Aorta (tissue), 5 donors: ENCODE results near the gene ARHGEF33. TPM values are rescaled to one million over a fixed set of nuclear protein-coding genes. Genes with fewer than 3 reads are reported as not detected.

Source experiments
- ATAC-seq: fragments of 200-7000 bp; cut with Tn5 transposase; one replicate; pipeline ENCODE4 v1.9.1; 2022; ENCODE audit warnings: moderate library complexity; ENCODE audit not compliant: low FRiP score
- DNase-seq, 2 donors: peaks; one replicate each; pipeline ENCODE4 v3.0.0-alpha.2; 2020
- H3K27ac ChIP-seq, 2 donors: one replicate each; pipeline ENCODE4 v1.5.1; 2013; ENCODE audit warnings: low read length in 2 of 2, mild to moderate bottlenecking in 2 of 2, moderate library complexity in 2 of 2, control low read depth in 1 of 2, inconsistent platforms in 1 of 2, low read depth in 1 of 2
- H3K27me3 ChIP-seq, 2 donors: one replicate each; pipeline ENCODE4 v1.6.1; 2013; ENCODE audit warnings: control low read depth in 1 of 2, low read length in 1 of 2, mild to moderate bottlenecking in 1 of 2, moderate library complexity in 1 of 2; ENCODE audit not compliant: insufficient read depth in 2 of 2, control insufficient read depth in 1 of 2
- H3K36me3 ChIP-seq, 2 donors: one replicate each; pipeline ENCODE4 v1.6.1; 2013; ENCODE audit warnings: control low read depth in 1 of 2, low read length in 1 of 2, mild to moderate bottlenecking in 1 of 2; ENCODE audit not compliant: insufficient read depth in 2 of 2, control insufficient read depth in 1 of 2
- H3K4me1 ChIP-seq, 2 donors: one replicate each; pipeline ENCODE4 v1.6.1; 2013; ENCODE audit warnings: low read length in 2 of 2, control low read depth in 1 of 2, mild to moderate bottlenecking in 1 of 2, moderate library complexity in 1 of 2; ENCODE audit not compliant: insufficient read depth in 2 of 2, control insufficient read depth in 1 of 2
- H3K4me3 ChIP-seq, 2 donors: one replicate each; pipeline ENCODE4 v1.5.1; 2013; ENCODE audit warnings: low read length in 2 of 2, control low read depth in 1 of 2, mild to moderate bottlenecking in 1 of 2
- H3K9me3 ChIP-seq: one replicate; pipeline ENCODE4 v1.6.1; 2013; ENCODE audit warnings: mild to moderate bottlenecking, low read length; ENCODE audit not compliant: control insufficient read depth
- WGBS, 2 donors: extraction: QIAGEN DNeasy Blood & Tissue Kit; methylation state at CpG; one replicate each; pipeline ENCODE4 v1.1.7; 2013; 5-methylcytosine and 5-hydroxymethylcytosine counted together
- intact Hi-C, 2 donors: fragments of 100-400 bp; cut with DNase I; formaldehyde crosslinking; loops; one replicate each; pipeline versions ENCODE4 v1.14.2 to v1.15.0; 2022
- polyA plus RNA-seq, 2 donors: library from polyadenylated mRNA; stranded (reverse); fragments of 200-250 nt; gene quantifications; one replicate each; pipeline ENCODE4 v1.2.3, GENCODE V29; 2013
- total RNA-seq, 2 donors: library from RNA; stranded (reverse); fragmentation: NEBNext Ultra II Directional; extraction: Animal tissue kit (Norgen Biotek cat#: 25700); gene quantifications; one replicate each; pipeline ENCODE4 v1.2.1, GENCODE V29; 2021
- donor health status: healthy with polysubstance abuse.
- donor health status: Bipolar disorder and iron deficiency.
- donor health status: DM: no; HTN: no; CAD: no.
- donor health status: DM: no; HTN: no; CAD: no.
- donor health status: DM: yes; HTN: yes; CAD: no.

ARHGEF33 gene
- total and polyA plus RNA-seq, 4 donors: 0.42 to 3.7 (median 1.7) TPM; not detected in 1

DNA sequence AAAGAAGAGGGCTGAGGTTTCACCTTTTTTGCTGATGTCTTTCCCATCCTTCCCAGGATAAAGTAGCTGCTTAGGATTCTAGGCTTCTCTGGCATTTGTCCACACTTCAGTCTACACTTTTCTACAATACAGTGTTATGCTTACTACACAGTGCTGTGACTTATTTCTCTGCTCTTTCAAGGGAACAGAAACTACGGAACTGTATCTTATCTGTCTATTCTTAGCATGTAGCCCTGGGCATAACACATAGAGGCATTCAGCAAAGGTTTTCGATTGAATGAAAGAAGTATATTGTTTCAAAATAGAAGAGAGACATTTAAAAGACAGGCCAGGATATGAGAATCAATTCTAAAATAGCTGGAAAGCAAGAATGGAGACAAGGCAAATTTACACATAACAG is 110.9 kb downstream of the ARHGEF33 start:
- Histone ChIP-seq H3K4me3 (no peak overlapping the region), H3K4me1 (no peaks in the 10 kb centered on the region), H3K36me3 (peaks cover 0 to 4% of the 10 kb centered on the region in 2 donors), H3K27me3 (no peaks in the 10 kb centered on the region), H3K9me3 (no peaks in the 10 kb centered on the region), H3K27ac (no peak overlapping the region)
- intact Hi-C loops: no loop called here
- DNase-seq (no peak), ATAC-seq (no peak)
- 45 to 50% methylated on average over 2 of the region's 2 CpGs for WGBS, 2 donors

DNA sequence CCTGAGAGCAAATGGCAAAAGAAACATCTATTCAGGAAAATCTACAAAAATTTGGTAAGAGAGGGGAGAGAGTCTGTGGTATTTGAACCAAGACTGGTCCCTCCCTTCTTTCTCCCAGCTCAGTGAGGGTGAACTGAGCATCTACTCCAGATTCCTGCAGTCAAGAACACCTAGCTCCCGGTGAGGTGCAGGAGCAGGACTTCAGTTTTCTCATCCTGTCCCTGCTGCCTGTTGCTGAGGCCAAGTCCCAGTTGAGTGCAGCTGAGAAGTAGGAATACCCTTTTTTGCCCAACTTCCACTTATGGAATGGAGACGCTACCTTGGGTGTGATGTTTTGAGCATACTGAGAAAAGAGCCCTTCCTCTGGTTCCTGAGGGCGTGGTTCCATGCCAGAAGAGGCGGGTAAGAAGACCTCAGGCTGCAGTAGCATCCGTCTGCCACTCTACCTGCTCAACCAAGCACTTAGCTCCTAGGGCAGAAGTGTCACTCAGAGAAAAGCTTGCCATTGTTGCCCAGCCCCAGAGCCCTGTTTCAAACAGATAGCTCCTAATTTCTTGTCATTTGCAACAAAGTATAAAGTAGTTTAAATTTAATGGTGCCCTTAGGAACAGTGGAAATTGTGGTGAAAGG is 118.3 kb downstream of the ARHGEF33 start:
- 78 to 89% methylated on average over 5 of the region's 5 CpGs for WGBS, 2 donors
- Histone ChIP-seq H3K9me3 (no peaks in the 10 kb centered on the region), H3K4me3 (no peak overlapping the region), H3K4me1 (no peaks in the 10 kb centered on the region), H3K27ac (no peak overlapping the region), H3K36me3 (peaks cover 0 to 4% of the 10 kb centered on the region in 2 donors), H3K27me3 (no peaks in the 10 kb centered on the region)
- peak in 1 of 2 donors; percentile 16 for DNase-seq
- ATAC-seq: no peak
- intact Hi-C loops: no loop called here

DNA sequence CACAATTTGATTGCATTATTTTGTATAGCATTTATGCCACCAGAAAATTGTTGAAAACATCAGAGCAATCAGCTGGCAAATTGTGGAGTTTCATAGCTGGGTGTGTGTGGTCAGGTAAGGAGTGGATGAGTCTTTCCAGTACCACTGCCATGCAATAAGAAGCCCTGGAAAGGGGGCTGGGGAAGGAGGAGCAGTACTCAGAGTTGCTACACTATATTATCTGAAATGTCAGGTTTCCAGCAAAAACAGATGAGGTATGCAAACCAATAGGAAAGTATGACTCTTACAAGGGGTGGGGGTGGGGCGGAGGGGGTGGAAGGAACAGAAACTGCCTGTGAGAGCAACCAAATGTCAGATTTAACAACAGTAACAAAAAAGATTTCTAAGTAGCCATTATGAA is 119.0 kb downstream of the ARHGEF33 start:
- 69 to 88% methylated on average over 1 of the region's 1 CpG for WGBS, 2 donors
- peak in 1 of 2 donors; percentile 30 for DNase-seq
- Histone ChIP-seq H3K4me3 (no peak overlapping the region), H3K27ac (no peak overlapping the region), H3K9me3 (no peaks in the 10 kb centered on the region), H3K27me3 (no peaks in the 10 kb centered on the region), H3K36me3 (peaks cover 0 to 4% of the 10 kb centered on the region in 2 donors), H3K4me1 (no peaks in the 10 kb centered on the region)
- intact Hi-C loops: no loop called here
- ATAC-seq: no peak

DNA sequence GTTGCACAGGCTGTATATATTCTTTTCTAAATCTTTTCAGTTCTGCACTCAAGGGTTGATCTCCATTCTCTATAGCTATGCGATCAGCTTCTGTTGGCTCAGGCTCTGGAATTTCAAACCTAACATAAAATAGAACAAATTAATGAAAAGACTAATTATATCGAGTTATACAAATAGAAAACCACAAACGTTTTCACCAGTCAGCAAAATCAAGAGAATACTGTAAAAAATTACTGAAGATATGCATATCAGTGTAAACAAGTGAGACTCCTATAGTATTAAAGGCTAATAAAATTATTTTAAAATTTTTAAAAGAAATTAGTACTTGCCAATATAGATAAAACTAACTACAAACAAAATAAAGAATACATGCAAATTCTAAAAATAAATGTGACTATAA is 124.2 kb downstream of the ARHGEF33 start:
- Histone ChIP-seq H3K27me3 (no peaks in the 10 kb centered on the region), H3K9me3 (no peaks in the 10 kb centered on the region), H3K4me3 (no peak overlapping the region), H3K36me3 (no peaks in the 10 kb centered on the region), H3K4me1 (peaks cover 0 to 2% of the 10 kb centered on the region in 2 donors), H3K27ac (no peak overlapping the region)
- ATAC-seq (no peak), DNase-seq (no peak)
- intact Hi-C loops: loop anchor here in 1 of 2 donors (2.0 kb wide), 1 partner anchor 17 kb away; no protein-coding TSS in a partner anchor
- WGBS, 2 donors: 88 to 89% methylated on average over 3 of the region's 3 CpGs

DNA sequence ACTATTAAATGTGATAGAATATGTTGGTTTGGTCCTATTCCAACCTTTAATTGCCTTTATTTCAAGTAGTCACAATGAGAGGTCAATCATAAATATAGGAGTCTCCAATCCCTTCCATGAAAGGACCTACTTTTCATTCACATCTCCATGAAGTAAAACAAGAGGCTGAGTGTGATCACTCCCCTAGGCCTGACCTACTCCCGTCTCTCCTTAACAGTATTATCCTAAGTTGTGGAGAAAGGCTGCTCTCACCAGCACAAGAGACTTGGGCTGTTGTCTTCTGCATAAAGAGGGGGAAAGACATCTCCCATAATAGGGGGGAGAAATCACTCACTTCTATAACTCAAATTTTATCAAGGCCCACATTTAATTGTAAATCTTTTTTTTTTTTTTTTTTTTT is 125.7 kb downstream of the ARHGEF33 start:
- no peak overlapping the region for H3K27ac ChIP-seq
- no peaks in the 10 kb centered on the region for H3K9me3 ChIP-seq
- ATAC-seq (no peak), DNase-seq (no peak)
- intact Hi-C loops: no loop called here
- H3K4me3 ChIP-seq: no peak overlapping the region
- 93 to 96% methylated on average over 1 of the region's 1 CpG for WGBS, 2 donors
- H3K27me3 ChIP-seq: no peaks in the 10 kb centered on the region
- peaks cover 0 to 2% of the 10 kb centered on the region in 2 donors for H3K4me1 ChIP-seq
- no peaks in the 10 kb centered on the region for H3K36me3 ChIP-seq

DNA sequence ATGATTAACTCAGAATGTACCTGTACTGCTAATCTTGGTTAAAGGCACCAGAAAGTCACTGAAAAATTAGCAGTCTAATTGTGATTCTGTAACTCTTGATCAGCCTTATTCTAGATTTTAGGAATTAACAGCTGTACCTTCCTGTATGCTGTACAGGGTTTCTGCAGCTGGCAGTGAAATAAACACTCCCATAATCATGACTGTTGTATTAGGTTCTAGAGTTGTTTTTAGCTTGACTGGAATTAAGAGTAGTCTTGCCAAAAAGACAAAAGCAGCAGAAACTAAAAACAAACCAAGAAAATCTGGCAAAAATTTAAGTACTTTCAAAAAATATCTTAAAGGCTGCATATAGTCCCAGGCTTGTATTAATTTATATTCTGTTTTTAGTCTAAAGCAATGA is 127.7 kb downstream of the ARHGEF33 start:
- Histone ChIP-seq H3K4me3 (no peak overlapping the region), H3K27me3 (no peaks in the 10 kb centered on the region), H3K9me3 (no peaks in the 10 kb centered on the region), H3K4me1 (peaks cover 0 to 2% of the 10 kb centered on the region in 2 donors), H3K27ac (no peak overlapping the region), H3K36me3 (no peaks in the 10 kb centered on the region)
- DNase-seq (no peak), ATAC-seq (peak; percentile 60)
- intact Hi-C loops: no loop called here

DNA sequence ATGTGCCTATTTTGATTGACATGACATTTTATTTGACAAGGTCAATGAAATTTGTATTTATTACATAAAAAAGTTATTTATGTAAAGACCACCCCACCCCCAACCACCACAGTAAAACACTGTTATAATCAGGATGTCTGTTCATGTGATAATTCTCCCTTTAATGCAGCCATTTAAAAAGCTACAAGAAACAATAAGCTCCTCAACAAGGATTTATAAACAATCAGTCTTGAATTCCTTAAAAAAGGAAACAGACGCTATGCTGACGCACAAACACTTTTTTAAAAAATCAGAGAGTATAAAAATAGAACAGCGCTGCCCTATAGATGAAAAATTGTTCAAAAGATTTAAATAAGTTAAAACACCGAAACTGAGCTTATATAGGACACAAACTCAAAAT is 129.0 kb downstream of the ARHGEF33 start:
- Histone ChIP-seq H3K36me3 (no peaks in the 10 kb centered on the region), H3K9me3 (no peaks in the 10 kb centered on the region), H3K27ac (no peak overlapping the region), H3K4me1 (peaks cover 2 to 4% of the 10 kb centered on the region in 2 donors), H3K27me3 (no peaks in the 10 kb centered on the region), H3K4me3 (no peak overlapping the region)
- 69% methylated on average over 4 of the region's 4 CpGs for WGBS, 2 donors
- DNase-seq: no peak
- ATAC-seq: no peak
- intact Hi-C loops: no loop called here

DNA sequence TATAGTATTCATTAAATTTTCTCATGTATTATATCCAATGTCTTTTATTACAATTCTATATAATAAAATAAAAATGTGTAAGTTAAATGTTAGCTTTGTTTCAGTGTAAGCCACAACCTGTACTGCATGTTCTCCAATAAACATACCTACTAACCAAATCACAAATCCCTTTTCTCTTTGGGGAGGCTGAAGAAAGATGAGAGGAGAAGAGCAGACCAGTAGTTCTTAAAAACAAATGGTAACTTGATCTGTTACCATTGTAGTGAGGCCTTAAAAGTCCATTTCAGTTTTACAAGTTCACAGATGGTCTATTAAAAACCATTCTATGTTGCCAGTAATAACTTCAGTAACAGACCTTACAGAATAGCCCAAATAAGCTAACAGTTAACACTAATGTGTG is 130.7 kb downstream of the ARHGEF33 start:
- Histone ChIP-seq H3K9me3 (no peaks in the 10 kb centered on the region), H3K36me3 (no peaks in the 10 kb centered on the region), H3K4me3 (no peak overlapping the region), H3K27me3 (no peaks in the 10 kb centered on the region), H3K27ac (no peak overlapping the region), H3K4me1 (peaks cover 2 to 5% of the 10 kb centered on the region in 2 donors)
- DNase-seq: no peak
- no peak for ATAC-seq
- intact Hi-C loops: no loop called here

DNA sequence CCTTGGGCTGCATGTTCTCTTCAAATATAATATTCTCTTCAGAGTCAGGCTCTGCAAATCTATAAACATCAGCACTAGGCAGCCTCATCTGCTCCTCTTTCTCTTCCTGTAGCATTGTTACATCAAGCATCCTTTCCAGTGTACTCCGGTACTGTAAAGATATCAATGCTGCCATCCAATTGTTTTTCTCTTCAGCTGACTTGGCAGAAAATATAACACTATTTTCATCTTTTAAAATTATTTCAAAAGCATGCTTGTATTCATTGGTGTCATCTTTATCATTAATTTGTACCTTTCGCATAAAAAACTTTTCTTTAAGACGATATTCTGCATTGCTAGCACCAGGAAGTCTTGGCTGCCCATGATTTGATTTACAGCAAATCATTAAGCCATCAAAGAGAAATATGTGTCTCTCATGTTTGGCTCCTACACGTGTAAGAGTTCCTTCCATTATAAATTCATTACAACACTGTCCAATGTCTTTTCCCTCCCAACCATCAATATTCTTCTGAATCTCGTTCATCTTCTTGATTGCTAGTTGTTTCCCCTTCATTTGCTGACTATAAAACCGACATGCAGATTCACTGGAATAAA is 133.1 kb downstream of the ARHGEF33 start:
- Histone ChIP-seq H3K9me3 (no peaks in the 10 kb centered on the region), H3K4me3 (no peak overlapping the region), H3K27me3 (no peaks in the 10 kb centered on the region), H3K27ac (no peak overlapping the region), H3K4me1 (peaks cover 2 to 5% of the 10 kb centered on the region in 2 donors), H3K36me3 (no peaks in the 10 kb centered on the region)
- DNase-seq: no peak
- ATAC-seq: no peak
- WGBS, 2 donors: 60 to 65% methylated on average over 6 of the region's 6 CpGs
- intact Hi-C loops: no loop called here
